SKM-1 treated with dmso at 0.1 percent for 144 hours (cell line): ENCODE results near the gene EVA1C.
"Not testable (repeated sequence)": the region's sequence is repeated elsewhere in the genome, so short reads cannot be mapped to it uniquely, and the experiment has no call there.

Source experiments
- DNase-seq: peaks from one replicate; lab custom pipeline; 2025; ENCODE audit not compliant: unreplicated experiment; lab: John Stamatoyannopoulos, UW

The EVA1C gene

DNA sequence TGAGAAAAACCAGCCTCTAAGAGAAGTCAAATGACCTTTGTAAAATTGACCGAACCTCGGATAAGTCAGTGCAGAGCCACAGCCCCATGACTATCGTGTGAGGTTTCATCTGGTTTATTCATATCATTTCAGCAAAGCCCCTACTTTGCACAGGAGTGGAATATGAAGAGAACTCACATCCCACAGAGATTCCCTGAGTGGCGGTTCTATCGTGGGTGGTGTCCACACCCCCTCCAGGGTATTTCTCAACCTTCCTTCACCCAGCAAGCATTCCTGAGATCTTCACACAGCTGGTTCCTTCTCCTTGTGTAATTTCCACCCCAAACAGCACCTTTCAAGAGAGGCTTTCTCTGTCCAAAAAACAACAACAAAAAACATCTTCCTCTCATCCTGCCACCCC lies 47.5 kb downstream of the EVA1C start:
- no peak for DNase-seq

- DNase-seq = no peak
Observed at GRCh38 chr21:32461503-32461902, 49.0 kb downstream of the EVA1C start.

DNA sequence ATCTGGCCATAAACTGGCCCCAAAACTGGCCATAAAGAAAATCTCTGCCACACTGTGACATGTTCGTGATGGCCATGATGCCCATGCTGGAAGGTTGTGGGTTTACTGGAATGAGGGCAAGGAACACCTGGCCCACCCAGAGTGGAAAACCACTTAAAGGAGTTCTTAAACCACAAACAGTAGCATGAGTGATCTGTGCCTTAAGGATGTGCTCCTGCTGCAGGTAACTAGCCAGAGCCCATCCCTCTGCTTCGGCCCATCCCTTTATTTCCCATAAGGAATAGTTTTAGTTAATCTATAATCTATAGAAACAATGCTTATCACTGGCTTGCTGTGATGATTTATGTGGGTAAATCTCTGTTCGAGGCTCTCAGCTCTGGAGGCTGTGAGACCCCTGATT lies 50.1 kb downstream of the EVA1C start:
- not testable (repeated sequence) for DNase-seq

- DNase-seq = no peak
Observed at GRCh38 chr21:32463367-32463766, 50.9 kb downstream of the EVA1C start.

- no peak for DNase-seq
Observed at GRCh38 chr21:32463889-32464300, 51.4 kb downstream of the EVA1C start.

DNA sequence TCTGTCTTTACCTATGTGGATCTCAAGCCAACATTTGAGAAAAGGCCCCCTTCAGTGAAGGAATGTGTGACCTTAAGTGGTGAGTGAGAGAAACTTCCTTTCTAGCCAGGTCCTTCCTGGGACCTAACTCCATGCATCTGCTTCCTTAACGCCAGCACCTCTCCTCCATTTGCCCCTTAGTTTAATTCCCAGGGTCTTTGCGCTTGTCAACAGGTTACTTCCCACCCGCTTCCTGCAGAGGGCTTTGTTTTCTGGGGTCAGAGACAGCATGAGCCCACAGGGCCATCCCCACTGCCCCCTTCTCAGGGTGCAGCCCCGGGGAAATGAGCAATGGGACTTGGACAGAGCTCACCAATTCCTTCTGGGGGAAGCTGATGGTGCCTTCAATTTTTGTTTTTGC lies 54.8 kb downstream of the EVA1C start:
- DNase-seq = no peak

DNA sequence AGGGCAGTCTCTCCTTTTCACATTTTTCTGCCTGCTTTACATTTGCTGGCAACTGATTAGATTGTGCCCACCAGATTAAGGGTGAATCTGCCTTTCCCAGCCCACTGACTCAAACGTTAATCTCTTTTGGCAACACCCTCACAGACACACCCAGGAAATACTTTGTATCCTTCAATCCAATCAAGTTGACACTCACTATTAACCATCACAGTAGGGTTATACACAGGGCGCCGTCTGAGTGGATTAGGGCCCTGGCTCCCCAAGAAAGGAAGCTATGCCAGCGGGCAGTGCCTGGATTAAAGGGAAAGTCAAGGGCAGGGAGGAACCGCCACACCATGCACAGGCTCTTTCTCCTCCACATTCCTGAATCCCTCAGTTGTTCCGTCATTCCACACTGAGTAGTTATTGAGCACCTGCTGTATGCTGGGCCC lies 56.2 kb downstream of the EVA1C start:
- DNase-seq = no peak

- DNase-seq = no peak
Observed at GRCh38 chr21:32469628-32470027, 57.1 kb downstream of the EVA1C start.

- no peak for DNase-seq
Observed at GRCh38 chr21:32470206-32470605, 57.7 kb downstream of the EVA1C start.

DNA sequence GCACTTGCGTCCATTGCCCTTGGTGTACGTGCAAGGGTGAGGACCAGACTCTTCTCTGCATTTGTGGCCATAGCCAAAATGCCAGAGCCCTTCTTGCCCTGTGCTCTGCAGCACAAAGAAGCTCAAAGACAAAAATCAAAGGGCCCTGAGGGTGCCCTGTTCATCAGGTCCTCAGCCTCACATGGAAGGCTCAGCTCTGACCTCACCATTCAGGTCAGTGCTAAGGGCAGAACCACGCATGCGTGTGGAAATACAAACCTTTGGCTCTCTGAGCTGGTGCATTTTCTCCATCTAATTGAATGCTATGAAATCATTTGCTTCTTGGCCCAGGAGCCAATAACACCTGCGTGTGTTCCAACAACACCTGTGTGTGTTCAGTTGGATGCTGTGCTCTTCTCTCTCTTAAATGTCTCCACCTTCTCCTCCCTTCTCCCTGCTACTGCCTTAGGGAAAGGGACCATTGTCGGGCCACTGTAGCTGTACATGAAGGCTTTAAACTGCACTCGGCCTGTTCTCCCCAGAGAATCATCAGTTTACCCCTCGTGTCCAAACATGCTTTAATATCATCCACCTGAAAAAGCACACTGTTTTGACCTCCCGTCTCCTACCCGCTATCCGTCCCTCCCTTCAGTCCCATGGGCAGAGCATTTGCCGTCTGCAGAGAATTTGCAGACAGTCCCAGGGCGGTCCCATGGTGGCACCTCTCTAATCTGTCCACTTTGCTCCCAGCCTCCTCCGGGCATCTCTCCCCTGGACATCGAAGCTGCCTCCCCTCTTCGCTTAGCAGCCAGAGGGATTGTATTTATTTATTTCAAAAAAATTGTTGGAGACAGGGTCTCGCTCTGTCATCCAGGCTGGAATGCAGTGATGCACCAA lies 60.6 kb downstream of the EVA1C start:
- no peak for DNase-seq

DNA sequence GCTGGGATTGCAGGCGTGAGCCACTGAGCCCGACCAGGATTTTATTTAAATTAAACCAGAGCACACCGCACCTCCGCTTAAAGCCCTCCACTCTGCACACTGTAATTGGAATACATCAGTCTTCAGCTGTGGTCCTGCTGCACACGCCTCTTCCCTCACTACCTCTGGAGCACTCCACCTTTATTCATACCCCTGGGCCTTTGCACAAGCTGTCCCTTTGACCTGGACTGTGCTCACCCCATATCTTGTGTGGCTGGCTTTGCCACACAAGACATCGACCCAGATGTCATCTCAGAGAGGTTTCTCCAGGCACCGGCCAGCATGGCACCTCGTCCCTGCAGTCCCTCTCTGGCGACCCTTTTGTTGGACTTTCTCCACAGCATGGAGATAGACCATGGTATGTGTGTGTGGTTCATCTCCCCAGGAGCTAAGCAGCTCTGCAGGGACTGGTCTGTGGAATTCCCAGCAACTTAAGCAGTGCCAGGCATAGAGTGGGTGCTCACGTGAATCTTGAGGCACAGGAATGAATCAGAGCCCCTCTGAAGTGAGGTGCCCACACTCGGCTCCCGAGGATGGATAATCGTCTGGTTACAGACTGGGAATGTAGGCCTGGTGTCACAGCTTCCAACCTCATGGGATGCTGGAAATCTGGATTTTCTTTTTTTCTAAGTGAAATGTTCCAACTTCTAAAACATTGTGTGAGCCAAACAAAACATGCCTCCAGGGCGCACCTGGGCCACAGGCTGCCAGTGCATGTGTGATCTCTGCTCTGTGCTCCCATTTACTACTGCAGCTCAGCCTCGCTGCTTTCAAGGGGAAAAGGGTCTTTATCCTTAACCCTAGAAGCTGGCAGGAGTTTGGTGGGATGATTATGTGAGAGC lies 61.9 kb downstream of the EVA1C start:
- DNase-seq = no peak

GRCh38 chr21:32475162-32475812 lies 62.8 kb downstream of the EVA1C start:
- no peak for DNase-seq

GRCh38 chr21:32476661-32477423 lies 64.3 kb downstream of the EVA1C start:
- no peak for DNase-seq

GRCh38 chr21:32477424-32477745 lies 64.9 kb downstream of the EVA1C start:
- no peak for DNase-seq

DNA sequence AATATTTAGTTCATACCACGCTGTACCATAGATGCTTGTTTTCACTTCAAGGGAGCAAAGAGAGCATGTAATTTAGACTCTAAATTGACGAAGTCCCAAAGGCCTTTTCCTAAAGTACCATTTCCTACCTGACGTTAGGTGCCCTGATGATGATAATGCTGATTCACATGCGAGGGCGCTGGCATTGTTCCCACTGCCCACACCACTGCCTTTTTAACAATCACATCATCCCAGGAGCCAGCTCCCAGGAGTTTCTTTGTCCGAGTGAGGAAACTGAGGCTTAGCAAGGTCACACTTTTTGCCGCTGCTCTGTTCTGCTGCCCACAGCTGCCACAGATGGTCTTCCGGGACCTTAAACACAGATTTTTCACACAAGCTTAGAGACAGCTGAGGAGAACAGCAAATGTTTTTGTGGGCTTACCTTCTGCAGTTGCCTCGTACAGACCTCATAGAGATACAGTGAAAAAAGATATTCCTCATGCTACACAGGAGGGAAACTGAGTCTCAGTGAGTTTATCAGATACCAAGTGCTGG lies 69.4 kb downstream of the EVA1C start:
- DNase-seq = no peak

GRCh38 chr21:32482565-32483292 lies 70.2 kb downstream of the EVA1C start:
- DNase-seq = no peak

- no peak for DNase-seq
Observed at GRCh38 chr21:32483293-32483595, 70.7 kb downstream of the EVA1C start.

- no peak for DNase-seq
Observed at GRCh38 chr21:32484706-32485380, 72.3 kb downstream of the EVA1C start.

DNA sequence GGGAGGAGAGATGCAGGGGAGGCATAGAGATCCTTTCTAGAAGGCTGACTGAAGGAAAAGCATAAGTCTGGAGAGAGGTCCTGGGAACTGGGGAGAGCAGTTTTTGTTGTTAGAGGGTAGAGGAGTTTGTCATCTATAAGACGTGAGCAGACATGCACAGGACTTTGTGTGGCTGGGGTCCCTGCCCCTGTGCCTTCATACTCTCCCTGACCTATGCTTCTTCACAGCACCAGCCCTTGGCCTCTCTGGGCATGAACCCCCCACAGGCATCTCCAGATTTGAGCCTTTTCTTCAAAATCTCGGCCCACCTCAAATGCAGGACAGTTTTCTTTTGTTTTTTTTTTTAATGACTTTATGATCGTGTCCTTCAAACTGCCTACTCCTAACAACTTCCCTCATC lies 79.9 kb downstream of the EVA1C start:
- DNase-seq = no peak
